Lower leg skin (tissue), 4 donors: ENCODE results near the gene KMT2C. TPM values are rescaled to one million over a fixed set of nuclear protein-coding genes. Genes with fewer than 3 reads are reported as not detected.
"Not testable (repeated sequence)": the region's sequence is repeated elsewhere in the genome, so short reads cannot be mapped to it uniquely, and the experiment has no call there.

Experiments used
- DNase-seq, 2 donors: peaks; one replicate each; pipeline ENCODE4 v3.0.0-alpha.2; 2019; ENCODE audit warnings: low spot score in 2 of 2
- H3K4me3 ChIP-seq: fragments of 200-600 bp; sonication (generic); 2 replicates; pipeline ENCODE4 v1.5.1; 2017; ENCODE audit warnings: mild to moderate bottlenecking, low read depth; ENCODE audit not compliant: poor library complexity, severe bottlenecking
- CTCF ChIP-seq, 3 donors: fragments of 450-650 bp; IDR thresholded peaks; one replicate each; pipeline ENCODE4 v1.5.1; 2016; ENCODE audit warnings: antibody characterized with exemption in 3 of 3, mild to moderate bottlenecking in 3 of 3, moderate library complexity in 2 of 3
- POLR2A ChIP-seq, 2 donors: fragments of 450-650 bp; IDR thresholded peaks; one replicate each; pipeline ENCODE4 v1.6.1; 2016 to 2017; ENCODE audit warnings: antibody characterized with exemption in 2 of 2, mild to moderate bottlenecking in 1 of 2, moderate library complexity in 1 of 2
- WGBS, 2 donors: methylation state at CpG; one replicate each; pipeline ENCODE4 v1.1.5; 2018; 5-methylcytosine and 5-hydroxymethylcytosine counted together
- intact Hi-C: fragments of 100-400 bp; cut with DNase I; formaldehyde crosslinking; loops from one replicate; pipeline ENCODE4 v1.15.0; 2023; ENCODE audit warnings: low total_unique reads
- total RNA-seq, 4 donors: library from RNA; depleted of rRNA; stranded (reverse); fragments of >200 nt; gene quantifications; one replicate each; pipeline ENCODE4 v1.1.0, GENCODE V29; 2016

KMT2C gene
- total RNA-seq, 4 donors from 2014 or later = 64.6 to 79.3 (median 74.7) TPM

GRCh38 chr7:152414779-152415178, 21.0 kb downstream of the KMT2C start:
- DNase-seq = no peak
- H3K4me3 ChIP-seq = no peak overlapping the region
- WGBS, 2 donors = 91 to 98% methylated on average over 2 of the region's 2 CpGs
- no peak for TF ChIP-seq POLR2A (IDR thresholded peaks at IDR 0.05)
- no peak for TF ChIP-seq CTCF (IDR thresholded peaks at IDR 0.05)
- intact Hi-C loops = no loop called here

GRCh38 chr7:152411389-152411788, 24.4 kb downstream of the KMT2C start:
- TF ChIP-seq POLR2A (IDR thresholded peaks at IDR 0.05) (no peak), CTCF (IDR thresholded peaks at IDR 0.05) (no peak)
- intact Hi-C loops = no loop called here
- no peak for DNase-seq
- no peak overlapping the region for H3K4me3 ChIP-seq
- WGBS, 2 donors = 28 to 31% methylated on average over 5 of the region's 5 CpGs

- intact Hi-C loops = no loop called here
- DNase-seq = no peak
- TF ChIP-seq CTCF (IDR thresholded peaks at IDR 0.05) = no peak
- no peak for TF ChIP-seq POLR2A (IDR thresholded peaks at IDR 0.05)
- no peak overlapping the region for H3K4me3 ChIP-seq
- 19 to 25% methylated on average over 3 of the region's 3 CpGs for WGBS, 2 donors
Measured at GRCh38 chr7:152406491-152406890, 29.3 kb downstream of the KMT2C start.

GRCh38 chr7:152406030-152406429, 29.8 kb downstream of the KMT2C start:
- DNase-seq, H3K4me3 ChIP-seq, intact Hi-C loops: not testable (repeated sequence)
- WGBS, 2 donors = 50 to 57% methylated on average over 2 of the region's 2 CpGs

GRCh38 chr7:152403726-152404125, 32.1 kb downstream of the KMT2C start:
- TF ChIP-seq POLR2A (IDR thresholded peaks at IDR 0.05) (no peak), CTCF (IDR thresholded peaks at IDR 0.05) (no peak)
- intact Hi-C loops = no loop called here
- DNase-seq = no peak

GRCh38 chr7:152402384-152403250, 33.2 kb downstream of the KMT2C start:
- no peak overlapping the region for H3K4me3 ChIP-seq
- 52 to 54% methylated on average over 5 of the region's 5 CpGs for WGBS, 2 donors
- TF ChIP-seq CTCF (IDR thresholded peaks at IDR 0.05) (no peak), POLR2A (IDR thresholded peaks at IDR 0.05) (no peak)
- intact Hi-C loops = no loop called here
- DNase-seq = no peak

More at GRCh38 chr7:152403726-152404125, 32.1 kb downstream of the KMT2C start:
- H3K4me3 ChIP-seq = no peak overlapping the region
- 42 to 43% methylated on average over 4 of the region's 4 CpGs for WGBS, 2 donors
